Prostate gland (tissue), 2 donors: Measurements from ENCODE around the gene ZCCHC24.

ENCODE experiments used
- CTCF ChIP-seq, 4 experiments: fragments of 200-600 bp in 2 of 4; fragments of 450-650 bp in 2 of 4; sonication (generic) in 2 of 4; IDR thresholded peaks; 1 replicate in 3 of 4; 2 replicates in 1 of 4; pipeline ENCODE4 v1.5.1; 2016 to 2019; ENCODE audit warnings: antibody characterized with exemption in 4 of 4, mild to moderate bottlenecking in 2 of 4, moderate library complexity in 2 of 4
- POLR2A ChIP-seq: fragments of 450-650 bp; IDR thresholded peaks from one replicate; pipeline ENCODE4 v1.6.1; 2016; ENCODE audit warnings: antibody characterized with exemption, mild to moderate bottlenecking
- POLR2AphosphoS5 ChIP-seq: sonication (generic); formaldehyde crosslinking; IDR thresholded peaks from one replicate; pipeline ENCODE4 v1.6.1; 2017; ENCODE audit warnings: antibody characterized with exemption

GRCh38 chr10:79424221-79425073 lies 21.0 kb downstream of the ZCCHC24 start:
- no peak for TF ChIP-seq CTCF (IDR thresholded peaks at IDR 0.05)
- TF ChIP-seq POLR2AphosphoS5, result peak; percentile 64
- TF ChIP-seq POLR2A, result no peak
